HepG2 (cell line): ENCODE measurements around the gene TULP3. TPM values are rescaled to one million over a fixed set of nuclear protein-coding genes. Genes with fewer than 3 reads are reported as not detected.

ENCODE experiments used
- ATAC-seq: fragments of 200-7000 bp; cut with Tn5 transposase; 3 replicates; pipeline ENCODE4 v1.9.1; 2020; ENCODE audit warnings: mild to moderate bottlenecking, moderate library complexity
- BruUV-seq: library from RNA; stranded (reverse); fragments of 400-500 nt; replicated peaks from 2 replicates; lab custom pipeline; 2021; lab: Mats Ljungman, UMichigan
- CTCF ChIA-PET: fragments of 300-600 bp; formaldehyde crosslinking; extraction: SDS; loops from one replicate; lab custom pipeline; 2021; ENCODE audit warnings: low total read pairs, inconsistent platforms, low intra/inter-chr PET ratio; lab: Yijun Ruan, JAX
- POLR2A ChIA-PET: fragments of 350-600 bp; sonication (Branson Sonifier 250); formaldehyde crosslinking; loops from one replicate; lab custom pipeline; 2020; ENCODE audit warnings: antibody characterized with exemption, inconsistent platforms; lab: Yijun Ruan, JAX
- DNase-seq: peaks from one replicate; pipeline ENCODE4 v3.0.0-alpha.2; 2015; ENCODE audit warnings: low spot score
- FAIRE-seq: peaks from 3 replicates; lab custom pipeline; 2011; peaks lifted over from hg19 to GRCh38; lab: Jason Lieb, UNC
- H2AFZ ChIP-seq: one replicate; pipeline ENCODE4 v1.6.1; 2011; ENCODE audit warnings: low read length, inconsistent platforms
- H3K27ac ChIP-seq: fragments of 300-600 bp; 3 replicates; pipeline ENCODE4 v1.8.0; 2011; ENCODE audit warnings: mixed run types, mild to moderate bottlenecking, mixed read lengths, low read length, inconsistent platforms; ENCODE audit not compliant: insufficient read depth; ENCODE audit errors: extremely low read length
- H3K27me3 ChIP-seq, 2 experiments: fragments of 200-600 bp in 1 of 2; 2 replicates in 1 of 2; 3 replicates in 1 of 2; pipeline versions ENCODE4 v1.6.0 to v1.8.0; 2011; ENCODE audit warnings: low read length in 2 of 2, mild to moderate bottlenecking in 2 of 2, moderate library complexity in 2 of 2, inconsistent platforms in 1 of 2; ENCODE audit not compliant: insufficient read depth in 2 of 2, control insufficient read depth in 1 of 2
- H3K36me3 ChIP-seq, 2 experiments: fragments of 200-600 bp in 1 of 2; replicated peaks in 1 of 2; 2 replicates in 1 of 2; 3 replicates in 1 of 2; pipeline versions ENCODE4 v1.5.1 to v1.8.0; 2011; ENCODE audit warnings: low read length in 2 of 2, inconsistent platforms in 1 of 2; ENCODE audit not compliant: insufficient read depth in 2 of 2, control insufficient read depth in 1 of 2
- H3K4me1 ChIP-seq: 2 replicates; pipeline ENCODE4 v1.5.1; 2012; ENCODE audit warnings: low read length, inconsistent platforms; ENCODE audit not compliant: insufficient read depth
- H3K4me2 ChIP-seq: 2 replicates; pipeline ENCODE4 v1.6.0; 2011; ENCODE audit warnings: low read depth, low read length, inconsistent platforms
- H3K4me3 ChIP-seq, 3 experiments: fragments of 200-600 bp in 1 of 3; sonication (generic), shearing (Covaris generic) in 1 of 3; replicated peaks in 1 of 3; 2 replicates each; pipeline ENCODE4 v1.5.1; 2011 to 2016; ENCODE audit warnings: low read length in 3 of 3, inconsistent platforms in 2 of 3, low read depth in 2 of 3, mild to moderate bottlenecking in 2 of 3, control low read depth in 1 of 3, mixed read lengths in 1 of 3; ENCODE audit not compliant: insufficient read depth in 1 of 3
- H3K79me2 ChIP-seq: one replicate; pipeline ENCODE4 v1.6.1; 2011; ENCODE audit warnings: low read length, inconsistent platforms; ENCODE audit not compliant: insufficient read depth
- H3K9ac ChIP-seq: 2 replicates; pipeline ENCODE4 v1.6.0; 2011; ENCODE audit warnings: mild to moderate bottlenecking, low read depth, low read length, inconsistent platforms; ENCODE audit not compliant: insufficient read depth
- H3K9me3 ChIP-seq: 2 replicates; pipeline ENCODE4 v1.5.1; 2012; ENCODE audit warnings: mild to moderate bottlenecking, low read length
- H4K20me1 ChIP-seq: 2 replicates; pipeline ENCODE4 v1.6.0; 2011; ENCODE audit warnings: inconsistent platforms, mild to moderate bottlenecking, low read length, moderate library complexity; ENCODE audit not compliant: insufficient read depth
- BCLAF1 ChIP-seq: fragments of 450-650 bp; IDR thresholded peaks from 2 replicates; pipeline ENCODE4 v1.6.1; 2017; ENCODE audit warnings: mild to moderate bottlenecking
- NCOA1 ChIP-seq: sonication (generic); formaldehyde crosslinking; IDR thresholded peaks from 2 replicates; pipeline ENCODE4 v1.9.0; 2021; ENCODE audit warnings: missing genetic modification reagents
- POLR2AphosphoS5 ChIP-seq: IDR thresholded peaks from 2 replicates; pipeline ENCODE4 v1.6.1; 2012; ENCODE audit warnings: low read depth, low read length
- PRDM15 ChIP-seq: sonication (generic); formaldehyde crosslinking; IDR thresholded peaks from 2 replicates; pipeline ENCODE4 v1.4.0; 2020; ENCODE audit warnings: missing genetic modification reagents
- ZNF513 ChIP-seq: sonication (generic); formaldehyde crosslinking; conservative IDR thresholded peaks from 2 replicates; pipeline ENCODE4 v1.5.0; 2020; ENCODE audit warnings: missing genetic modification reagents
- ZNF713 ChIP-seq: sonication (generic); formaldehyde crosslinking; IDR thresholded peaks from 2 replicates; pipeline ENCODE4 v1.4.0; 2020; ENCODE audit warnings: mild to moderate bottlenecking, missing genetic modification reagents
- WGBS: methylation state at CpG from one replicate; pipeline ENCODE4 v1.1.6; 2017; ENCODE audit warnings: low lambda C conversion rate; 5-methylcytosine and 5-hydroxymethylcytosine counted together
- in situ Hi-C: cut with HindIII; loops from 2 replicates; pipeline ENCODE4 v1.10.0; 2017; ENCODE audit warnings: low pct_unique_long_range_greater_than_20kb; ENCODE audit not compliant: extremely low pct_ligation_motif_present
- intact Hi-C: fragments of 100-400 bp; cut with micrococcal nuclease; formaldehyde crosslinking; loops from one replicate; pipeline ENCODE4 v1.10.0; 2022; ENCODE audit not compliant: unreplicated experiment
- polyA plus RNA-seq, 8 experiments: library from polyadenylated mRNA; depleted of rRNA in 3 of 8; stranded (reverse) in 7 of 8; unstranded in 1 of 8; fragments of >200 nt; fragmentation: Illumina TruSeq in 4 of 8; extraction: Trizol in 4 of 8; gene quantifications; 2 replicates each; pipeline versions ENCODE4 v1.2.1 to v1.2.3, GENCODE V29; 2011 to 2016; ENCODE audit warnings: low read depth in 4 of 8, missing spikeins in 1 of 8, mixed read lengths in 1 of 8; ENCODE audit not compliant: insufficient read depth in 1 of 8
- total RNA-seq, 5 experiments: library from RNA; depleted of rRNA; stranded (reverse); fragments of >200 nt; fragmentation: Illumina TruSeq; extraction: Trizol; gene quantifications; 2 replicates each; pipeline ENCODE4 v1.2.3, GENCODE V29; 2016; ENCODE audit warnings: low read depth in 1 of 5

TULP3 gene
- total and polyA plus RNA-seq, 2 of the 13 experiments (the other 11 are each of a cell fraction or from before 2014, with no cell fraction given): 11.2 to 13.2 TPM

DNA sequence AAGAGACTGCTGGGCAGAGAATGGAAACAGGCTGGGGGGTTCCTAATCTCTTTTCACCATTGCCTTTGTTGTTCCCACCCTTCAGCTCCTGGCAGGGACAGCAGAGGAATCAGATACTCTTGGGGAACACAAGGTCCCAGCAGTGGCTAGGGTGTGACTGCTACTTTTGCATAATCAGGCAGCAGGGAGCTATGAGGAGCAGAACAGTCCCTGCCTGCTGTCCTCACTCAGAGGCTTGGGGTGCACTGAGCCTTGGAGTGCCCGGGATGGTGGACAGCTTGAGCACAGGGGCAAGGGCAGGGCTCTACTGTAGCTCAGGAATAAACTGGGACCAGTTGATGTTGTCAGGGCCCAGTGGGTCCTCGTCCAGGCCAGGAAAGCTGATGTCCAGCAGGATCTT lies 32.4 kb upstream of the TULP3 start:
- Histone ChIP-seq H3K4me2 (no peak overlapping the region), H3K79me2 (no peaks in the 10 kb centered on the region), H3K27me3 (no peaks in the 10 kb centered on the region), H3K36me3 (peaks cover 8 to 43% of the 10 kb centered on the region in 2 experiments), H3K27ac (no peak overlapping the region), H3K9me3 (no peaks in the 10 kb centered on the region), H3K4me3 (no peak overlapping the region), H3K9ac (no peak overlapping the region), H3K4me1 (peaks cover 12% of the 10 kb centered on the region), H4K20me1 (no peaks in the 10 kb centered on the region), H2AFZ (no peak overlapping the region)
- TF ChIP-seq POLR2AphosphoS5: 0 out of 2 replicates have a peak, but pooled peaks have one; percentile 37
- TF ChIP-seq BCLAF1: no peak
- ATAC-seq (no peak), DNase-seq (no peak), FAIRE-seq (no peak)
- CTCF ChIA-PET: no interaction called here
- BruUV-seq: no TSS peak
- WGBS: no CpG with 5 or more reads among the region's 2 CpGs
- in situ Hi-C loops (no loop called here), intact Hi-C loops (no loop called here)
- POLR2A ChIA-PET: no interaction called here

GRCh38 chr12:2858944-2859421 lies 31.7 kb upstream of the TULP3 start:
- Histone ChIP-seq H3K27ac (no peak overlapping the region), H3K27me3 (no peaks in the 10 kb centered on the region), H3K4me1 (peaks cover 12% of the 10 kb centered on the region), H3K4me3 (no peak overlapping the region), H2AFZ (no peak overlapping the region), H3K36me3 (peaks cover 8 to 46% of the 10 kb centered on the region in 2 experiments), H3K9ac (no peak overlapping the region), H3K9me3 (no peaks in the 10 kb centered on the region), H4K20me1 (no peaks in the 10 kb centered on the region), H3K4me2 (no peak overlapping the region), H3K79me2 (no peaks in the 10 kb centered on the region)
- DNase-seq: no peak
- POLR2A ChIA-PET: no interaction called here
- no peak for FAIRE-seq
- 98% methylated on average over 12 of the region's 12 CpGs for WGBS
- CTCF ChIA-PET: no interaction called here
- no peak for ATAC-seq
- in situ Hi-C loops: no loop called here
- TF ChIP-seq NCOA1 (CRISPR knock-in tag) (no peak), ZNF713 (CRISPR knock-in tag) (no peak), PRDM15 (no peak), ZNF513 (no peak)
- intact Hi-C loops: no loop called here
- BruUV-seq: TSS peak; percentile 41
